ENCODE results near the gene ABHD15.

Gene ABHD15, protein sequence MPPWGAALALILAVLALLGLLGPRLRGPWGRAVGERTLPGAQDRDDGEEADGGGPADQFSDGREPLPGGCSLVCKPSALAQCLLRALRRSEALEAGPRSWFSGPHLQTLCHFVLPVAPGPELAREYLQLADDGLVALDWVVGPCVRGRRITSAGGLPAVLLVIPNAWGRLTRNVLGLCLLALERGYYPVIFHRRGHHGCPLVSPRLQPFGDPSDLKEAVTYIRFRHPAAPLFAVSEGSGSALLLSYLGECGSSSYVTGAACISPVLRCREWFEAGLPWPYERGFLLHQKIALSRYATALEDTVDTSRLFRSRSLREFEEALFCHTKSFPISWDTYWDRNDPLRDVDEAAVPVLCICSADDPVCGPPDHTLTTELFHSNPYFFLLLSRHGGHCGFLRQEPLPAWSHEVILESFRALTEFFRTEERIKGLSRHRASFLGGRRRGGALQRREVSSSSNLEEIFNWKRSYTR

DNA sequence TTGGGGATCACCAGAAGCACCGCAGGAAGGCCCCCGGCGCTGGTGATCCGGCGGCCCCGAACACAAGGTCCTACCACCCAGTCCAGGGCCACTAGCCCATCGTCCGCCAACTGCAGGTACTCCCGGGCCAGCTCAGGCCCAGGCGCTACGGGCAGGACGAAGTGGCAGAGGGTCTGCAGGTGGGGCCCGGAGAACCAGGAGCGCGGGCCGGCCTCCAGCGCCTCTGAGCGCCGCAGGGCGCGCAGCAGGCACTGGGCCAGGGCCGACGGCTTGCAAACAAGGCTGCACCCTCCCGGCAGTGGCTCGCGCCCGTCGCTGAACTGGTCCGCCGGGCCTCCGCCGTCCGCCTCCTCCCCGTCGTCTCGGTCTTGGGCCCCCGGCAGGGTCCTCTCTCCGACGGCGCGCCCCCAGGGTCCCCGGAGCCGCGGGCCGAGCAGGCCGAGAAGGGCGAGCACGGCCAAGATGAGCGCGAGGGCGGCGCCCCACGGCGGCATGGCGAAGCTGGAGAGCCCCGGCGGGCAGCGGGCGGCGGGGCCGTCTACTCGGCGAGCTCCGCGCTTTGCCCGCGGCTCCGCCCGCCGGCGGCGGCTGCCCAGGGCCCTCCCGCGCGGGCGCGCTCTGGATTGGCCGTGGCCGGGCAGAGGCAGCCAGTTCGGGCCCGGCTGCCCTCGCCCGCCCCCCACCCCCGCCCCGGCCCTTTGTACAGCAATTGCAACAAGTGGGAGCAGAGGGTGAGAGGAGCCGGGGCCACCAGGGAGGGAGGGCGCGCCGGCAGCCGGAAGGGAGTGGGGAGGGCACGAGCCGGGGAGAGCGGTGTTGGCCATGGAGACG lies at the start of gene ABHD15:
TSS of gene ABHD15 (minus strand) at position 565 of the 831 bp plus-strand sequence. CDS start at position 494, 71 bp downstream.
- no peak for FAIRE-seq

DNA sequence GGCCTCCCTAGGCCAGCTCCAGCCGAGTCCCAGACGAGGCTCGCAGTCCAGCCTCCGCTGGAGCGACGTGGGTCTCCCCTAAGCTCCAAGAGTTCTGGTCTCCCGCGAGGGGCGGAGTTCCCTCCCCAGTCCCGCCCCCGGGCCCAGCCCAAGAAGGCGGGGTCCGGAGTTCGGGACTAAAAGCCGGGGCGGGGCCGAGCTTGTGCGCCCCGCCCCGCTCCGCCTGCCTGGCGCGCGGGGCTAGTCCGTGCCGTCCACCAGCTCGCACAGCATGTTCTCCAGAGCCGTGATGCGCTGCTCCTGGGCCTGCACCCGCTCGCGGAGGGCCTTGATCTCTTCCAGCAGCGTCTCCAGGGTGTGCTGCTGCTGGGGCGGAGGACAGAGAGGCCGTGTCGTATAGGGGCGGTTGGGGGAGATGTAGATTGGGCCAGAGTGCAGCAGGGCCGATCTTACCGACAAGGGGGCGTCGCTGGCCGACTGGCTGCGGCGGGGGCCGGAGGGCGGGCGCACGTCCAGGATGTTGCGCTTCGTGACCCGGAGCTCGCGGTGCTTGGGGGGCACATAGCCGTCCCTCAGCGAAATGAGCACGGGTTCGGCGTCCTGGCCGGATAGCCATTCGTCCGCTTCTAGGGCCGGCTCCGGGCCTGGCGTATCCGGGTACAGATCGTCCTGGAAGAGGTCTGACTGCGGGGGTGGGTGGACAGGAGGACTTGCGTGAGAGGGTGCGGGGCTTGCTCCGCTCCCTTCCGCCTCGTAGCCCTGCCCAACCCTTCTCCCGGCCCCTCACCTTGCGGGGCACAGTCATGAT lies 48.9 kb upstream of the ABHD15 start:
- FAIRE-seq, result no peak

DNA sequence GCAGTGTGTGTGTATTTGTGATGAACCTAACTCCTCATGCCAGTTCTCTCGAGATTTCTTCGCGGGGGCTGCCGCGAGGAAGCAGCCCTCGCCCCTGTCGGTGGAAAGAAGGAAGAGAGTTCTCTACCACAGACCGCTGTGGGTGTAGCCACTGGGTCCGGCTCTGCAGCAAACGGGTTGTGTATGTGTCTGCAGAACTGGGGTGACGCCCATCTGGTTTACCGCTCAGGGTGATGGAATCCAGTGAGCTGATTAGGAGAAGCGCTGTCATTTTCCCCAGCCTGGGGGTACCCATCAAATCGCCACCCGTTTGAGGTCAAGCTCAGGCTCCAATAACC lies 48.2 kb upstream of the ABHD15 start:
- FAIRE-seq, result no peak

DNA sequence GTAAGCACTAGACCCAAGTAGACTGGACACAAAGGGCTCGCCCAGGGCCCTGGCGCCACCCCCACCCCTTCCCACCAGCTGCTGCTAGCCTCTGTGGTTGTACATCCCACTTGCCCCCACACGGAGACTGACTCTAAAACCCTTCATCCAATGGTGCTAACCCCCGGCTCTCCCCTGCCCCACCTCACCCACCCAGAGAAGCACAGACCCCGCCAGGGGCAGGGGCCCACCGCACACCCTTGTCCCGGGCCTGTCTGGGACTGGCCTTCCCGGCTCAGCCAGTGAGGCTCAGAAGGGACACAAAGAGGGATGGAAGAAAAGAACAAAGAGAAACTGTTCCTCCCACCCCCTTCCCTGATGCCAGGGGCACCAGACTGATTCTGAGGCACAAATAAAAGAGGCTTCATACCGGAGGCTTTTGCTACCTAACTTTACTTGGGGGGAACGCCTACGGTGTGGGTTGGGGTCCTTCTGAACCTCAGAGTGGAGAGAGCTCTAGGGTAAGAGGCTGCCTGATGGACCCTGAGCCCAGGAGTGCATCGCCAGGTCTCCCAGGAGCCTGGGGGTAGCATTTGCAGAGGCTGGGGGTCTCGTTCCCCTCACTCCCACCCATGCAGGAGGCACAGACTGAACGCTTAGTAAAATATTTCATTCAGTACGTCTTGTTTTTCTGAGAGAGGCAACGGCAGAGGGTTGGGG lies 47.7 kb upstream of the ABHD15 start:
- FAIRE-seq, result no peak

DNA sequence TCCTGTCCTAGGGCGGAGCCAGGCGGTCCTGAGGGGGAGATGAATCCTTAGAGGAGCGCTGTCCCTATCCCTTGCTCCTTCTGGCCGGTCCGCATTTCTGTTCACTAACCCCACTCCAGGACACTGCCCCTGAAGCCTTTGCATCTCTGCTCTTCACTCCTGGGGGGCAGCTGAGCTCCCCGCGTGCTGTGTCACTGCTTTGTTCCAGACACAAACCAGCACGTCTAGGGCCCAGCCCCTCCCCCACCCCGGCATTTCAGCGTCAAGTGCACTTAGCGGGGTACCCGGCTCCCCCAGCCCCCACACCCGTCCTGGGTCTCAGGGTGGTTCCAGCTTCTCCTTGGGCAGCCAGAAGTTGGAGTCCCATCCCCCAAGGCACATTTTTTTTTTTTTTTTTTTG lies 47.0 kb upstream of the ABHD15 start:
- no peak for FAIRE-seq

DNA sequence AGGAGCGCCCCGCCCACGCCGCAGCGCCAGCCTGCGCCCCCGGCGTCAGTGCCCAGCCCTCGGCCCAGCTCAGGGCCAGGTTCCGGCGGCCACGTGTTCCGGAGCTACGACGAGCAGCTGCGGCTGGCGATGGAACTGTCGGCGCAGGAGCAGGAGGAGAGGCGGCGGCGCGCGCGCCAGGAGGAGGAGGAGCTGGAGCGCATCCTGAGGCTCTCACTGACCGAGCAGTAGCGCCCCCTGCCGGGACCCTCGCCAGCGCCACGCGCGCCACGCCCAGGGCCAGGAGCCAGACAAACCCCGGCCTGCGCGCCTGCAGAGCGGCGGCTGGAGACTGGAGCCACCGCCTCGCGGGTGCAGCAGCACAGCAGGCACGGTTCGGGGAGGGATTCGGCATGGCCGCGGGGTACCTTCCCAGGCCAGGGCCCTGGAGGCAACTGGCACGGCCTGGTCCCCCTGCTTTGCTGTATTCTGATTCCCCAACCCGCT lies 46.6 kb upstream of the ABHD15 start:
- no peak for FAIRE-seq

DNA sequence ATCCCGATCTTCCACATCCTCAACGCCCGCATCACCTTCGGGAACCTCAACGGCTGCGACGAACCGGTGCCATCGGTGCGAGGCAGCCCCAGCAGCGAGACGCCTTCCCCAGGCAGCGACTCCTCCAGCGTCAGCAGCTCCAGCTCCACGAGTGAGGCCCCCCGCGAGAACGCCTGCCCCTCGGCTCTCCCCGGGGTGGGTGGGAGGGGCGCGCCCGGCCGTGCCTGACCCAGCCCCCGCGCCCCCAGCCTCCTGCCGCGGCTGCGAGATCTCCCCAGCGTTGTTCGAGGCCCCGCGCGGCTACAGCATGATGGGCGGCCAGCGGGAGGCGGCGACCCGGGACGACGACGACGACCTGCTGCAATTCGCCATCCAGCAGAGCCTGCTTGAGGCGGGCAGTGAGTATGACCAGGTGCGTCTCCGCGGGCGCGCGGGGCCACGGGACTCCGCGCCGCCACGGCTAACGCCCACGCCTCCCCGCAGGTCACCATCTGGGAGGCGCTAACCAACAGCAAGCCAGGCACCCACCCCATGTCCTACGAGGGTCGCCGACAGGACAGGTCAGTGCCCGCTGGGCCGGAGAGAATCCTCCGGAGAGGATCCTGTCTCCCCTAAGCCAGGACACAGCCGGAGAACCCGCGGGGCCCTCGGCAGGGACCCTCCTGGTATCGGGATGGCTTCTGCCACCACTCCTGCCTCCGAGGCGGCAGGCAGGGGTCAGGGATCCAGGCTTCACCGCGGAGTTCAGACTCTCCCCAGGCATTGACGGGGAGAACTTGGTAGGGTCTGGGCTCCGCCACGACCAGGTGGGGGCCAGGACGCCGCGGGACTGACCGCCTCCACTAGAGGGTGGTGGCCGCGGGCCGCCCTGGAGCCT lies 45.8 kb upstream of the ABHD15 start:
- no peak for FAIRE-seq

DNA sequence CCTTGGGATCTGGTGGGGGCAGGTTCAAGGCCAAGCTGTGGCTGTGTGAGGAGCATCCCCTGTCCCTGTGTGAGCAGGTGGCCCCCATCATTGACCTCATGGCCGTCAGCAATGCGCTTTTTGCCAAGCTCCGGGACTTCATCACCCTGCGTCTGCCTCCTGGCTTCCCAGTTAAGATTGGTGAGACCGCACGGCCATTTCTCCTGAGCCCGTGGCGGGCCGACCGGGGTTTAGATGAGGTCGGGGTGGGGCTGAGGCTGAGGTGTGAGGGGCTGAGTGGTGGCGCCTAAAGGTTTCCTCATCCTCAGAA lies 45.2 kb upstream of the ABHD15 start:
- no peak for FAIRE-seq

DNA sequence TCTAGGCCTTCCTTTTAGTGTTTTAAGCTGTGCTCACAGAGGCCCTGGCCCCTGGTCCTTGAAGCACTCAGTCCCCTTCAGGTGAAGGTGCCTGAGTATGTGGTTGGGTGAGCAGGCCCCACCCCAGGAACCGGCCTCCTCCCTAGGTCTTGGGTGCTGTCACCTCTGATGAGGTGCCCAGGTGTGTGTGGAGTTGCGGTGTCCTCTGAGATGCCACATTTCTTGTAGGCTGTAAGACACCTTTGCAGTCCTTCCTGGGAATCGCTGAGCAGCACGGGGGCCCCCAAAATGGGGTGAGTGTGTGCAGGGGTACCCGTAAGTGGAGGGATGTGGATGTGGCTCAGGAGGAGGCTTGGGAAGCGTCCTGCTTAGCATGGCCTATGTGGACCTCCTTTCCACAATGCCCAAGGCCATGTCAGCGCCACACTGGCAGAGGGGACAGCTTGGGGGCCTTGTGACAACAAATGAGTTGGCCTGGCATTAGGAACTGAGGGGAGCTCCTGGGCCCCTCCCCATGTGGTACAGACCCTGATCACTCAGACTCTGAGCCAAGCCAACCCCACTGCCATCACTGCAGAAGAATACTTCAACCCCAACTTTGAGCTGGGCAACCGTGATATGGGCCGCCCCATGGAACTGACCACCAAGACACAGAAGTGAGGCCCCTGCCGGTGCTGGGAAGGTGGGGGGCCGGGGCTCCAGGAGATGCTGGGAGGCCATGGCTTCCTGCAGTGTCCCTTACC lies 44.7 kb upstream of the ABHD15 start:
- FAIRE-seq, result no peak

DNA sequence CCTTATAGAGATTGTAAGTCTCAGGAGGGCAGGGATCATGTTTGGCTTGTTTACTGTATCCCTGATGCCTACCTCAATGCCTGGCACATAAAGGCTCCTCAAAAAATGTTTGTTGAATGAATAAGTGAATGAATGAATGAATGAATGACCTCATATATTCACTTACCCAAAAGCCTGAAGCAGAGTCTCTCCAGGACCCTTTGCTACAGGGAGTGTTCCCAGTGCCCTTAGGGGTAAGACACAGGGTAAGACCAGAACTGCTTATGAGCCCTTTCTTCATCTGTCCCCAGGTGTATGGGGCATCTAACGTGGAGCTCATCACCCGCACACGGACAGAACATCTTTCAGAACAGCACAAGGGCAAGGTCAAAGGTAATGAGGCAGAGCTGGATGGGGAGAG lies 43.6 kb upstream of the ABHD15 start:
- FAIRE-seq, result no peak

DNA sequence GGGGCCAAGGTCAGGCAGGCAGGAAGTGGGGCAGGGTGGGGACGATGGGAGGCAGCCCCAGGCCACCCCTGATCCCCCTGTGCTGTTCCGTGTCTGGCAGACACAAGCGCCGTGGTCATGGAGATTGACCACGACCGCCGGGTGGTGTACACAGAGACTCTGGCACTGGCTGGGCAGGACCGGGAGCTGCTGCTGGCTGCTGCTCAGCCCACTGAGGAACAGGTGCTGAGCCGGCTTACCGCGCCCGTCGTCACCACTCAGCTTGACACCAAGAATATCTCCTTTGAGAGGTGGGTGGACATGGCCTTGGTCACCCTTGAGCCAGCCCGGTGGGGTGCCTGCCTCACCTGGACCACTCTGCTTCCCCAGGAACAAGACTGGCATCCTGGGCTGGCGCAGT lies 42.1 kb upstream of the ABHD15 start:
- no peak for FAIRE-seq

DNA sequence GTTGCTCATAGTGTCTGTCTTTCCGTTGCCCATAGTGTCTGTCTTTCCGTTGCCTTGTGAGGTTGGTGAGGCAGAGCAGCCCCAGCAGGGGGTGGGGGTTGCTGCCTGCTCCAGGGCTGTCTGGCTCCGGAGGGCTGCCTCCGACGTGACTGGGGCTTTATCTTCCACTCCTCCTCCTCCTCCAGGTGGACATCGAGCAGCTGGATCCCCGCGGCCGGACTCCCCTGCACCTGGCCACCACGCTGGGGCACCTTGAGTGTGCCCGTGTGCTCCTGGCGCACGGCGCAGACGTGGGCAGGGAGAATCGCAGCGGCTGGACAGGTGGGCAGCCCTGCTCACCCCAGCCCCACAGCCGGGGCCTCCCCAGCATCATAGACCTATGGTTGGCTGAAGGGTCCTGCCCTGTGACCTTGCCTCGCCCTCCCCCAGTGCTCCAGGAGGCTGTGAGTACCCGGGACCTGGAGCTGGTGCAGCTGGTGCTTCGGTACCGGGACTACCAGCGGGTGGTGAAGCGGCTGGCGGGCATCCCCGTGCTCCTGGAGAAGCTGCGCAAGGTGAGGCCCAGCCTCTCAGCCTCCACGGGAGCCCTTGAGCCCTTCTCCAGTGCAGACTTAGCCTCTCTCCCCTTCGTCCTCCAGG lies 40.8 kb upstream of the ABHD15 start:
- FAIRE-seq, result no peak

DNA sequence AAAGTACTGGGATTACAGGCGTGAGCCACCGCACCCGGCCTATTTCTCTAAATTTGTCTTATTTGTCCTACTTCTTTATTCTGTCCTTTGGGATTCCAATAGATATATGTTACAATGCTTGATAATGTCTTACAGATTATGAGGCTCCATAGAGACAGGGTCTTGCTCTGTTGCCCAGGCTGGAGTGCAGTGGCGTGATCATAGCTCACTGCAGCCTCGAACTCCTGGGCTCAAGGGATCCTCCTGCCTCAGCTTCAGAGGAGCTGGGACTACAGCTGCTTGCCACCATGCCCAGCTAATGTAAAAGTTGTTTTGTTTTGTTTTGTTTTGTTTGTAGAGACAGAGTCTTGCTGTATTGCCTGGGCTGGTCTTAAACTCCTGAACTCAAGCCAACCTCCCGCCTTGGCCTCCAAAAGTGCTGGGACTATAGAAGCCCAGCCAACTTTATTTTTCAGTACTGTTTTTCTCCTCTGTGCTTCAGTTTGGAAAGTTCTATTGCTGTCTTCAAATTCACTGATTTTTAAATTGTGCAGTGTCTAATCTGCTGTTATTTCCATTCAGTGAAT lies 36.4 kb upstream of the ABHD15 start:
- no peak for FAIRE-seq

DNA sequence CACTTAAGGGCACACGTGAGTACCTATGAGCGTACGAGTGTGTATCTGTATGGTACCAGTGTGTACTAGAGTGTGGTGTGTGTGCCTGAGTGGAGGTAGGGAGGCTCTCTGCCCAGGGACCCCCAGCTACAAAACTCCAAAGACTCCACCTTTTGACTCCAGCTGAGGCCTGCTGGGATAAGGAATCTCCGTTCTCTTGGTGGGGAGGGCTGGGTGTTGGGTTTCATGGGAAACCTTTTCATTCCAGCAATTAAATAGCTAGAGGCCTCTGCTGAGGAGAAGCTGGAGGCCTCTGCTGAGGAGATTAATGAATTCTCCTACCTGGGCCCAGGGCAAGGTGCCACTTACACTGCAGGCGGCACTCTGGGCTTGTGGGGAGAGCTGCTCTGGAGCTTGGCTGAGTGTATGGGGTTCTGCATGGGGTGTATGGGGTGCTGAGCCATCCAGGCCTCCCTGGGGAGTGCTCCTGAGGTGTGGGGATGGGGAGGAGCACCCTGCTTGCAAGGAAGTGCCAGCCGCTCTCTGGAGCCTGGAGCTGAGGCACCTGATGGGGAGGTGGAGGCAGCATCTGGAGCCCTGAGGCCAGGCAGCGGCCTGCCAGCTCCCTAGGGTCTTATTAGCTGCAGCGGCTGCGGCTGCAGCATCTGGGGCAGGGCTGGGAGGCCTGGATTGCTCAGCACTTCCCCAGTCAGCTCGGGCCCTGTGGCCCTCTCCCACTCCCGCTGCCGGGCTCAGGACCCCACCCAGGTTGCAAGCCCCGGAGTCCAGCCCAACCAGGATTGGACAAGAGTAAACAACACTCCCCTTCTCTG lies 30.7 kb upstream of the ABHD15 start:
- FAIRE-seq, result no peak

DNA sequence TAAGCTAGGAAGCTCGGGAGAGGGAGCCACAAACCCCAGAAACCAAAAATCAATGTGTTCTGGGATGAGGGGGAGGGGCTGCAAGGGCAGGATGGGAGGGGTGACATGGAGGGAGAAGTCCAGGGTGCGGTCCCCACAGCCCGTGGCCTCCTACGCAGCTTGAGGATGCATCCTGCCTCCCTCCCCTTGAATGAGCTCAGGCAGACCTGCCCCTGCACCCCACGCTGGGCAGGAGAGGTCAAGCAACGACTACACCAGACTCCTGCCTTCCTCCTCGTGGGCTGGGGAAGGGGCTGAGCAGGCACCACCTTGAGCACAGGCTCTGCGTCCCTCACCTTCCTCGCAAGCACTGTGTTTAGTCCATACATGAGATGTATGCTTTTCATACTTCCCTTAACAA lies 30.0 kb upstream of the ABHD15 start:
- FAIRE-seq, result no peak

DNA sequence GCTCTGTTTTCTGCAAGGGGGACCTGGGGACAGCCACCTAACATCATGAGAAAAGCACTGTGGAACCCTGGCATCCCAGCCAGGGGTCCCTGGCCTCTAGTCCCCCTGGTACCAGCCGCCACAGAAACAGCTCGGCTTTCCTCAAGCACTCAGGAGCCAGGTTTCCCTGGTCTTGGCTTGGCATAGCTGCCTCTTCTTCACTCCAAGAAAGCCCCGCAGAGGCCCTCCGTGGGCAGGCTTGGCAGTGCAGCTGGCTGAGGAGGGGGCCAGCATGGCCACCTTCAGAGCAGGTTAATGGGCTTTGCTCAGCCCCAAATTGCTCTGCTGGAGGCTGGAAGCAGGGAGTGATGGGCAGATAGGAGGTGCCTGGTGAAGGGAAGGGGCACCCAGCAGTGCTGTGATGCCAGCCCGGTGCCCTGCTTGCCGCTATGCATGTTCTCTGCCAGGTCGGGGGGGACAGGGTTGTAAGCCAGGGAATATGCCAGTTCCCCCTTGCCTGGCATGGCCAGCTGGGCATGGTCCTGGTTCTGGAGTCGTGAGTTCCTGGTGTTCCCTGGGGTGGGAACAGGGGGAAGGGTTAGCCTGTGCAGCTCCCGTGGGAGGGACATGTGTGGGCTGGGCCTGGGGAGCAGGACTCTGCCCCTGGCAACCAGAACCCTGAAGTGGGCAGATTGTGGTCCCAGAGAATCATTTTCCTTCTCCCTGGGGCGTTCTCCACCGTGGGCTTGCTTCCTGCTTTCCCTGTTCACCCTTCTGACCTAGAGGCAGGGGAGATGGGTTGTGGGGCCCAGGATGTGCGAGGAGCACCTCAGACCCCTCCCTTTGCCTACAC lies 29.3 kb upstream of the ABHD15 start:
- no peak for FAIRE-seq

DNA sequence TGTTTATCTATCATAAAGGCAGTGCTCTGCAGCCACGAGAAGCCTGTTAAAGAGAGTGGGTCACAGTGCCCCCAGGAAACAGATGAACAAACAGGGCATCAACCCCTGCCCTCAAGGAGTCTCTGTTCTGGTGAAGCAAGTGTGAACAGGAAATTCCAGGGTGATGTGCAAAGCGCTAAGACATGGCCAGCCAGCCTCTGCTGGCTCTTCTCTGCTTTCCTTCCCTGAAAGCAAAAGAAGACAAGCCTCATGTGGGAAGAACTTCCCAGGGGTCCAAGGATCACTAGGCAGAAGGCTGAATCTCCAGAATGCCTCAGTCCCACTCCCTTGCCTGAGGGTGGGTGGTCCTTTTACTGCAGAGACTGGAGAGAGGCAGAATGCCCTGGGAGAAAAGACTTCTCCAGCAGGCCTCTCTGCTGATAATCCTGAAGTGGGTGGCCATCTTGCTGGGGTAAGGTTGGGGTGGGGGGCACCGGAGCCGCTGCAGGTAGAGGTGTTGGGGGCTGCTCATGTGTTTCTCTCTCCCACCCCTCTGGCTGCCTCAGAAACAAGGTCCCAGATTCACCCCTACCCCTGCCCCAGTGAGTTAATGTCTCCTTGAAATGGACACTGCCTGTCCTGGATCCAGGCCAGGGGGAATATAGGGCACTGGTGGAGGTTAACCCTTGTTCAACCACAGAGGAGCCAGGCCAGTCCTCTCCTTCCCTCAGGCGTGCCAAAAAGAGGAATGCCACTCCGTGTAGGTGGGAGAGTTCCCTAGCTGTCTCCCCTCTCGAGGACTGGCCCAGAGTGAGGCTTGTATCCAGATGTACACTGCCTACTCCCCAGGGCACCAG lies 28.5 kb upstream of the ABHD15 start:
- FAIRE-seq, result no peak

Data from endometrium (tissue), 2 donors.